Transverse colon (tissue), 3 donors: ENCODE results near the gene STRBP.

Experiments used
- CTCF ChIP-seq, 5 experiments: fragments of 200-600 bp in 3 of 5; fragments of 450-650 bp in 2 of 5; sonication (generic) in 3 of 5; IDR thresholded peaks; 1 replicate in 2 of 5; 2 replicates in 3 of 5; pipeline ENCODE4 v1.5.1; 2016 to 2017; ENCODE audit warnings: antibody characterized with exemption in 5 of 5, inconsistent platforms in 3 of 5, mild to moderate bottlenecking in 2 of 5, moderate library complexity in 1 of 5
- POLR2A ChIP-seq: fragments of 450-650 bp; IDR thresholded peaks from one replicate; pipeline ENCODE4 v1.6.1; 2016; ENCODE audit warnings: antibody characterized with exemption, mild to moderate bottlenecking, moderate library complexity

- no peak for TF ChIP-seq CTCF (IDR thresholded peaks at IDR 0.05)
- no peak for TF ChIP-seq POLR2A
Measured at GRCh38 chr9:123132696-123133095, 135.7 kb downstream of the STRBP start.
